IMR-90 (cell line): ENCODE measurements around the gene F5. TPM values are rescaled to one million over a fixed set of nuclear protein-coding genes. Genes with fewer than 3 reads are reported as not detected.

ENCODE experiments used
- ATAC-seq: fragments of 200-7000 bp; cut with Tn5 transposase; 2 replicates; pipeline ENCODE4 v1.9.1; 2020; ENCODE audit warnings: low read depth, mild to moderate bottlenecking, moderate library complexity
- BruUV-seq: library from RNA; stranded (reverse); fragments of 400-500 nt; replicated peaks from 2 replicates; lab custom pipeline; 2021; lab: Mats Ljungman, UMichigan
- CTCF ChIA-PET: fragments of 300-600 bp; formaldehyde crosslinking; extraction: SDS; loops from one replicate; lab custom pipeline; 2021; ENCODE audit warnings: antibody characterized with exemption; lab: Yijun Ruan, JAX
- POLR2A ChIA-PET: fragments of 300-600 bp; sonication (Branson Sonifier 250); formaldehyde crosslinking; loops from one replicate; lab custom pipeline; 2022; ENCODE audit warnings: antibody characterized with exemption; ENCODE audit not compliant: unreplicated experiment; lab: Charles Lee
- DNase-seq: peaks from one replicate; pipeline ENCODE4 v3.0.0; 2013
- H2AFZ ChIP-seq: replicated peaks from 2 replicates; pipeline ENCODE3; 2013; ENCODE audit warnings: low read length, mild to moderate bottlenecking; ENCODE audit not compliant: poor library complexity
- H2AK5ac ChIP-seq: 2 replicates; pipeline ENCODE4 v1.6.1; 2013; ENCODE audit warnings: low read depth, low read length, inconsistent platforms
- H2AK9ac ChIP-seq: replicated peaks from 2 replicates; pipeline ENCODE3; 2013; ENCODE audit warnings: mild to moderate bottlenecking, low read depth, low read length, moderate library complexity; ENCODE audit not compliant: poor library complexity
- H2BK120ac ChIP-seq: 2 replicates; pipeline ENCODE4 v1.6.1; 2013; ENCODE audit warnings: low read depth, low read length, inconsistent platforms
- H2BK15ac ChIP-seq: 3 replicates; pipeline ENCODE4 v1.6.1; 2013; ENCODE audit warnings: low read depth, low read length, inconsistent platforms
- H2BK20ac ChIP-seq: 2 replicates; pipeline ENCODE4 v1.6.1; 2013; ENCODE audit warnings: low read depth, mild to moderate bottlenecking, inconsistent platforms, low read length, moderate library complexity
- H2BK5ac ChIP-seq: 2 replicates; pipeline ENCODE4 v1.6.1; 2013; ENCODE audit warnings: mild to moderate bottlenecking, low read depth, low read length, inconsistent platforms; ENCODE audit not compliant: poor library complexity, severe bottlenecking
- H3K14ac ChIP-seq: replicated peaks from 2 replicates; pipeline ENCODE4 v1.6.1; 2013; ENCODE audit warnings: low read depth, low read length, inconsistent platforms
- H3K18ac ChIP-seq: 2 replicates; pipeline ENCODE4 v1.6.1; 2013; ENCODE audit warnings: low read depth, low read length, control low read depth
- H3K23ac ChIP-seq: 2 replicates; pipeline ENCODE4 v1.6.1; 2013; ENCODE audit warnings: low read depth, low read length, inconsistent platforms
- H3K27ac ChIP-seq: 2 replicates; pipeline ENCODE4 v1.5.1; 2013; ENCODE audit warnings: mild to moderate bottlenecking, control low read depth, low read length; ENCODE audit not compliant: insufficient read depth
- H3K27me3 ChIP-seq: 2 replicates; pipeline ENCODE4 v1.6.1; 2013; ENCODE audit warnings: low read length; ENCODE audit not compliant: control insufficient read depth, insufficient read depth
- H3K36me3 ChIP-seq: 2 replicates; pipeline ENCODE4 v1.6.1; 2013; ENCODE audit warnings: low read length, mixed read lengths; ENCODE audit not compliant: control insufficient read depth, insufficient read depth
- H3K4ac ChIP-seq: 2 replicates; pipeline ENCODE4 v1.6.1; 2013; ENCODE audit warnings: low read depth, low read length, inconsistent platforms
- H3K4me1 ChIP-seq: 2 replicates; pipeline ENCODE4 v1.6.1; 2013; ENCODE audit warnings: low read length, mixed read lengths; ENCODE audit not compliant: control insufficient read depth, insufficient read depth
- H3K4me2 ChIP-seq: 2 replicates; pipeline ENCODE4 v1.6.1; 2013; ENCODE audit warnings: low read depth, mild to moderate bottlenecking, control low read depth, low read length, moderate library complexity
- H3K4me3 ChIP-seq: 2 replicates; pipeline ENCODE4 v1.5.1; 2013; ENCODE audit warnings: low read depth, mild to moderate bottlenecking, control low read depth, low read length, moderate library complexity; ENCODE audit not compliant: insufficient read depth
- H3K56ac ChIP-seq: 2 replicates; pipeline ENCODE4 v1.6.1; 2013; ENCODE audit warnings: low read length, inconsistent platforms; ENCODE audit not compliant: insufficient read depth; ENCODE audit errors: extremely low read depth
- H3K79me1 ChIP-seq, 2 experiments: 2 replicates each; pipeline ENCODE4 v1.6.1; 2013; ENCODE audit warnings: low read length in 2 of 2, inconsistent platforms in 1 of 2, low read depth in 1 of 2
- H3K9ac ChIP-seq: 2 replicates; pipeline ENCODE4 v1.6.1; 2013; ENCODE audit warnings: low read depth, low read length, control low read depth
- H3K9me1 ChIP-seq: 2 replicates; pipeline ENCODE4 v1.6.1; 2013; ENCODE audit warnings: low read length, inconsistent platforms; ENCODE audit not compliant: insufficient read depth
- H3K9me3 ChIP-seq: 2 replicates; pipeline ENCODE4 v1.6.1; 2013; ENCODE audit warnings: low read length; ENCODE audit not compliant: control insufficient read depth, insufficient read depth
- H4K20me1 ChIP-seq: 2 replicates; pipeline ENCODE4 v1.6.1; 2013; ENCODE audit warnings: low read length, inconsistent platforms; ENCODE audit not compliant: insufficient read depth
- H4K5ac ChIP-seq: 2 replicates; pipeline ENCODE4 v1.6.1; 2013; ENCODE audit warnings: mild to moderate bottlenecking, low read depth, low read length, control low read depth
- H4K8ac ChIP-seq, 2 experiments: 2 replicates each; pipeline ENCODE4 v1.6.1; 2013; ENCODE audit warnings: low read depth in 2 of 2, low read length in 2 of 2, control low read depth in 1 of 2, inconsistent platforms in 1 of 2
- H4K91ac ChIP-seq: 2 replicates; pipeline ENCODE4 v1.6.1; 2013; ENCODE audit warnings: low read depth, low read length, inconsistent platforms; ENCODE audit not compliant: insufficient read depth
- RFX5 ChIP-seq: IDR thresholded peaks from 2 replicates; pipeline ENCODE4 v1.8.0; 2012; ENCODE audit warnings: low read depth, mild to moderate bottlenecking, low read length, moderate library complexity
- WGBS, 2 experiments: methylation state at CpG; one replicate each; pipeline versions ENCODE4 v1.1.5 to v1.1.7; 2013; ENCODE audit warnings: missing lambda C conversion rate in 2 of 2; ENCODE audit not compliant: insufficient read length in 1 of 2; ENCODE audit errors: extremely low coverage in 2 of 2; 5-methylcytosine and 5-hydroxymethylcytosine counted together
- dilution Hi-C: fragments of 300-500 bp; cut with HindIII; formaldehyde crosslinking; loops from one replicate; pipeline ENCODE4 v1.14.3; 2018; ENCODE audit warnings: low sequenced_read_pairs; ENCODE audit not compliant: unreplicated experiment
- in situ Hi-C: fragments of 300-500 bp; cut with MboI; formaldehyde crosslinking; loops from 3 replicates; pipeline ENCODE4 v1.14.3; 2019; ENCODE audit warnings: low sequenced_read_pairs, inconsistent platforms, mixed read lengths
- intact Hi-C: fragments of 100-400 bp; cut with micrococcal nuclease; formaldehyde crosslinking; loops from 2 replicates; pipeline ENCODE4 v1.10.0; 2022
- polyA plus RNA-seq, 3 experiments: library from polyadenylated mRNA; depleted of rRNA; stranded (reverse); fragments of >200 nt; gene quantifications; 2 replicates each; pipeline ENCODE4 v1.2.3, GENCODE V29; 2012; ENCODE audit warnings: low replicate concordance in 1 of 3
- total RNA-seq: library from RNA; depleted of rRNA; stranded (reverse); fragments of >200 nt; gene quantifications from 2 replicates; pipeline ENCODE4 v1.2.3, GENCODE V29; 2012

The F5 gene
- total and polyA plus RNA-seq, 2 of the 4 experiments (the other 2 are of a cell fraction) = not detected

- no peak overlapping the region for H2BK20ac ChIP-seq
- H4K20me1 ChIP-seq = no peaks in the 10 kb centered on the region
- H3K27me3 ChIP-seq = no peaks in the 10 kb centered on the region
- H3K14ac ChIP-seq = no peak overlapping the region
- no peak overlapping the region for H2BK5ac ChIP-seq
- no peak overlapping the region for H2BK15ac ChIP-seq
- no TSS peak for BruUV-seq
- H4K5ac ChIP-seq = no peak overlapping the region
- H3K9ac ChIP-seq = no peak overlapping the region
- no peaks in the 10 kb centered on the region for H3K4me1 ChIP-seq
- H3K9me3 ChIP-seq = no peaks in the 10 kb centered on the region
- H2AK9ac ChIP-seq = no peak overlapping the region
- no peak overlapping the region for H3K56ac ChIP-seq
- DNase-seq (no peak), ATAC-seq (no peak)
- no peak for TF ChIP-seq RFX5
- H3K36me3 ChIP-seq = no peaks in the 10 kb centered on the region
- no peak overlapping the region for H2AFZ ChIP-seq
- ChIA-PET CTCF (no interaction called here), POLR2A (no interaction called here)
- H2AK5ac ChIP-seq = no peak overlapping the region
- no peak overlapping the region for H3K4me2 ChIP-seq
- no peak overlapping the region for H3K23ac ChIP-seq
- in situ Hi-C loops (no loop called here), intact Hi-C loops (no loop called here), dilution Hi-C loops (no loop called here)
- no CpG with 5 or more reads among the region's 1 CpG for WGBS, 2 experiments
- no peak overlapping the region for H2BK120ac ChIP-seq
- H3K9me1 ChIP-seq = no peaks in the 10 kb centered on the region
- no peak overlapping the region for H3K18ac ChIP-seq
- no peak overlapping the region for H4K8ac ChIP-seq
- H3K79me1 ChIP-seq = no peaks in the 10 kb centered on the region
- no peak overlapping the region for H4K91ac ChIP-seq
- H3K4ac ChIP-seq = no peak overlapping the region
- no peak overlapping the region for H3K27ac ChIP-seq
- no peak overlapping the region for H3K4me3 ChIP-seq
Observed at GRCh38 chr1:169563019-169563615, 23.2 kb downstream of the F5 start.
